ENCODE measurements around the gene DGKQ. TPM values are rescaled to one million over a fixed set of nuclear protein-coding genes. Genes with fewer than 3 reads are reported as not detected.

The DGKQ gene
- total RNA-seq, 1 experiment from 2014 or later, result 1.6 TPM

Other genes with a start within 250 kb of the DGKQ start
- not detected in 2 replicates for gene CPLX1, start 147.4 kb downstream of the DGKQ start, total RNA-seq (2014; rRNA removed; shearing (Covaris generic))
- gene GAK, start 41.3 kb downstream of the DGKQ start, total RNA-seq (2014; rRNA removed; shearing (Covaris generic)), result 23.1 and 28.2 TPM in 2 replicates
- gene TMEM175, start 41.1 kb downstream of the DGKQ start, total RNA-seq (2014; rRNA removed; shearing (Covaris generic)), result 13.5 and 17.4 TPM in 2 replicates
- 0.60 and 2.0 TPM in 2 replicates for gene IDUA, start 13.5 kb upstream of the DGKQ start, total RNA-seq (2014; rRNA removed; shearing (Covaris generic))
- not detected in 2 replicates for gene SLC26A1, start 19.8 kb upstream of the DGKQ start, total RNA-seq (2014; rRNA removed; shearing (Covaris generic))
- gene FGFRL1, start 38.1 kb upstream of the DGKQ start, total RNA-seq (2014; rRNA removed; shearing (Covaris generic)), result 3.1 and 4.6 TPM in 2 replicates
- not detected in 2 replicates for gene RNF212, start 140.0 kb upstream of the DGKQ start, total RNA-seq (2014; rRNA removed; shearing (Covaris generic))
- 3.8 and 7.7 TPM in 2 replicates for gene SPON2, start 199.0 kb upstream of the DGKQ start, total RNA-seq (2014; rRNA removed; shearing (Covaris generic))

All from RPMI7951 (cell line).